Neuron (in vitro differentiated cells): ENCODE results near the gene IQCM.

Source experiments
- H2AFZ ChIP-seq: one replicate; pipeline ENCODE4 v1.6.1; 2013; ENCODE audit warnings: low read depth, mild to moderate bottlenecking, inconsistent platforms, low read length, moderate library complexity
- H3K27me3 ChIP-seq: one replicate; pipeline ENCODE4 v1.6.1; 2013; ENCODE audit warnings: low read length; ENCODE audit not compliant: insufficient read depth
- H3K36me3 ChIP-seq: one replicate; pipeline ENCODE4 v1.6.1; 2013; ENCODE audit warnings: low read length; ENCODE audit not compliant: insufficient read depth
- H3K4me1 ChIP-seq: one replicate; pipeline ENCODE4 v1.6.1; 2013; ENCODE audit warnings: low read length; ENCODE audit not compliant: insufficient read depth
- H3K4me3 ChIP-seq: 2 replicates; pipeline ENCODE4 v1.5.1; 2013; ENCODE audit warnings: mild to moderate bottlenecking, low read length, moderate library complexity
- H3K9me3 ChIP-seq: one replicate; pipeline ENCODE4 v1.6.1; 2013; ENCODE audit warnings: low read length

The IQCM gene

DNA sequence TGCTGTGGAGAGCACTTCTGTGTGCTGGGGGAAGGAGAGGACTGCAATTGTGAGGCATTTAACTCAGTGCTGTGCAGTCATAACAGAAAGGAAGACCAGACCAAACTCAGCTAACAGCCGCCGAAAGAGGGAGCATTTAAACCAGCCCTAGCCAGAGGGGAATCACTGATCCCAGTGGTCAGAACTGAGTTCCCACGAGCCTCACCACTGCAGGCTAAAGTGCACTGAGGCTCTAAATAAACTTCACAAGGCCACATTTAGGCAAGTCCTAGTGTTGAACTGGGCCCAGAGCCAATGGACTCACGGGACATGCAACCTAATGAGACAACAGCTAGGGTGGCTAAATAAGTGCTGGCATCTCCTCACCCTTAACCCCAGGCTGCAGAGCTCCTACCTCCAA, 20.4 kb downstream of the IQCM start:
- Histone ChIP-seq H3K9me3 (no peaks in the 10 kb centered on the region), H3K27me3 (no peaks in the 10 kb centered on the region), H3K4me3 (no peak overlapping the region), H3K4me1 (no peaks in the 10 kb centered on the region), H2AFZ (no peak overlapping the region), H3K36me3 (no peaks in the 10 kb centered on the region)

DNA sequence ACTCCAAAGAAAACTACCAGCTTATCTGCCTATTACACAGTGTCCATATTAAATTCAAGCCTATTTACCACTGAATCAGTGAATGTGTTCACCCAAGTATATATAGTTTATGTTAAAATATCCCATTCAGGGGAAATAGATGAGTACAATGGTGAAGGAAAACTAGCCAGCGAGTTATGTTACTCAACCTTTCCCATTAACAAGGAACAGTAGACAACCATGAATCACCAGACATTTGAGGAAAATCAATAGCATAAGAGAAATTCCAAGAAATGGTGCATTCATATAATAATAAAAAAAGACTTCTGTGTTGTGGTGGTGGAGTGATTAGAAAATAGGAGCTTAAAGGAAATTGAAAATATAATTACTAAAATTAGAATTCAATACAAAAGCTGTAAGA, 21.3 kb downstream of the IQCM start:
- H3K9me3 ChIP-seq, result no peaks in the 10 kb centered on the region
- H3K4me1 ChIP-seq, result no peaks in the 10 kb centered on the region
- H3K36me3 ChIP-seq, result no peaks in the 10 kb centered on the region
- no peak overlapping the region for H3K4me3 ChIP-seq
- no peaks in the 10 kb centered on the region for H3K27me3 ChIP-seq
- no peak overlapping the region for H2AFZ ChIP-seq

DNA sequence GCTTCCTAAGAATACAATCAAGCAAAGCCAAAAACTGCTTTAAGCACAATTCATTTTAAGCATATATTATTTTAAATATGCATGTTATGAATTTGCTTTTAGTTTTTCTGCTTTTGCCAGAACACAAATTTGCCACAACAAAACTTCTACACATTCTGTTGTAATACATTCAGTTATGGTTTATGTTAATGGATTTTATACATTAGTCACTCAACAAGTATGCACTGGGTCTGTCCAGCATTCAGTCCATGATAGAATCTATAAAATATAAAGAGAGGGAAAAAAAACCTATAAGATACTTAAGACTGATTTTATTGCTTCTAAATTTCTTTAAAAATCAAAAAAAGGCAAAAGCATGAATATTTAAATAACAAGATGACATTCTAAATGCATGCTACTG, 22.2 kb downstream of the IQCM start:
- Histone ChIP-seq H3K9me3 (no peaks in the 10 kb centered on the region), H2AFZ (no peak overlapping the region), H3K4me1 (no peaks in the 10 kb centered on the region), H3K4me3 (no peak overlapping the region), H3K36me3 (no peaks in the 10 kb centered on the region), H3K27me3 (no peaks in the 10 kb centered on the region)

DNA sequence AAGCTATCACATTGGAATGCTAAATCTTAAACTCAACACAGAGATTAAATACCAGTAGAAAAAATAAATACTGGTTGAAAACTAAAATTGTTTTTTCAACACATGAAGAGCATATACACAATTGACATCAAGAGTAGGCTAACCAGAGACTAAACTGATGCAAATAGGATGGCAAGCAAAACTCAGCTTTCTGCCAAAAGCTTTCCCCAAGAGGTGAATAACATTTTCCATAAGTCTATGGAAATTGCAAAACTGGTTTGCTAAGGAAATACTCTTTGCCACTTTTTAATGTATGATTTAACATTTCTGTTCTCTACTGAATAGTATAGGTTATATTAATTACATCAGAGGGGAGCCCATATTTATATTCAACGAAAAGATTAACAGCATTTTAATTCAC, 23.8 kb downstream of the IQCM start:
- no peaks in the 10 kb centered on the region for H3K27me3 ChIP-seq
- no peaks in the 10 kb centered on the region for H3K9me3 ChIP-seq
- H3K4me3 ChIP-seq, result no peak overlapping the region
- no peaks in the 10 kb centered on the region for H3K36me3 ChIP-seq
- H2AFZ ChIP-seq, result no peak overlapping the region
- H3K4me1 ChIP-seq, result no peaks in the 10 kb centered on the region

DNA sequence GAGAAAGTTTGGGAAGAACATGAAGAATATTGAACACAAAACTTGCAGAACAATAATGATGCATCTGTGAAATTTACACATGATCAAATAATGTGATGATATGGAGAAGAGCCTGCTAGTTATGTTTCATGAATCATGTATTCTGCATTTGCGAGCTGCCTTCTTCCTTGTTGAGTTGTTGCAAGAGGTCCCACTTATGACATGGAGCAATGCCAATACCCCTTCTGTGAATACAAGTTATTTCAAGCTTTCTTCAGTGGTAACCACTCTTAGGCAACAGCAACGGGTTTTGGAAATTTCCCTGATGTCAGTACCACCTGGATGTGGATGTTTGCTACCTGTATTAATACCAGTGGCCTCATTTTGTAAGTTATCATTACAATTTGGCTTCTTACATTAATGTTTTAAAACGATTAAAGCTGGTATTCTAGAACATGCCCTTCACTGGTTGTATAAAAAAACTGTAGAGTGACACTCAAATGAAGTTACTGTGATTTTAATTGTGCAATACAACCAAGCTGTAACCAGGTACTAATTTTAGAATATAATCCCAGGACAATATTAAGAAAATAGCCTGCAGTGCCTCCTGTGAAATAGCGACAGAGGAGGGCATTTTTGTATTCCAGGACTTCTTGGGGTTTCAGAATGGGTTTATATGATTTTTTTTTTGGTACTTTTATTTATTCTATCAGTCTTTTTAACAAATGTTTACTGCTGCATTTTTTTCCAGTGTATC, 25.3 kb downstream of the IQCM start:
- H3K4me3 ChIP-seq, result no peak overlapping the region
- H3K9me3 ChIP-seq, result no peaks in the 10 kb centered on the region
- no peaks in the 10 kb centered on the region for H3K4me1 ChIP-seq

DNA sequence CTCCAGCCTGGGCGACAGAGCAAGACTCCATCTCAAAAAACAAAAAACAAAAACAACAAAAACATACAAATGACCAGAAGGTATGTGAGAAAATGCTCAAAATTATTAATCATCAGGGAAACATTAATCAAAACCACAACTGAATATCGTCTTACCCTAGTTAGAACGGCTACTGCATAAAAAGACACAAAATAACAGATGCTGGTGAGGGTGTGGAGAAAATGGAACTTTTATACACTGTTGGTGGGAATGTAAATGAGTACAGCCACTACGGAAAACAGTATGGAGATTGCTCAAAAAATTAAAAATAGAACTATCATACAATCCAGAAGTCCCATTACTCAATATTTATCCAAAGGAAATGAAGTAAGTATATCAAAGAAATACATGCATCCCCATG, 27.3 kb downstream of the IQCM start:
- no peaks in the 10 kb centered on the region for H3K36me3 ChIP-seq

More for the DNA sequence above, 25.3 kb downstream of the IQCM start:
- Histone ChIP-seq H2AFZ (no peak overlapping the region), H3K27me3 (no peaks in the 10 kb centered on the region), H3K36me3 (no peaks in the 10 kb centered on the region)

DNA sequence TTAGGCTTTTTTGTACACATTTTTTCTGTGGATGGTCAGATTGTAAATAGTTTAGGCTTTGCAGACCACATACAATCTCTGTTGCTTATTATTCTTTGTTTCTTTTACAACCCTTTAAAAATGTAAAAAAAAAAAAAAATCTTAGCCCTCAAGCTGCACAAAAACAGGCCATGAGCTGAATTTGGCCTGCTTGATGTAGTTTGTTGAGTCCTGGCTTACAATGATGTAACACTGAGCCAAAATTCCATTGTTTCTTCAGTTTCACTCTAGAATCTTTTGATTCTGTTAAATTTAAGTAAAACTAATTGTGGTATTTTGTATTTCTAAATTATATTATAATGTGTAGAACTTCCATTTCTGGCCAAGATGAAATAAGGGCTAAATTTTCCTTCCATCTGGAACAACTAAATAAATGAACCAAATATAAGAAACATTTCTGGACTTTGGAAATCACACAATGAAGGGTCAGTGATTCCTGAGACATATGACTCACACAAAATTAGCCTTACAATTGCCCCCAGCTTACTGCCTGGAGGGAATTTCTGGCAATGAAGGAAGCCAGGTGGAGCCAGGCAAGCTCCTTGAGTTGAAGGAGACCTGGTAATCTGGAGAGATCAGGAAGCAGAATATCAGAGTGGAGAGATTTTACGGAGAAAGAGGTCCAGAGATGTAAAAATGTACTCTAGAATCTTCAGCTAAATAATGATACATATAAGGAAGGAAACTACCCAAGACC, 29.8 kb downstream of the IQCM start:
- Histone ChIP-seq H3K36me3 (no peaks in the 10 kb centered on the region), H3K4me1 (no peaks in the 10 kb centered on the region), H2AFZ (no peak overlapping the region), H3K9me3 (no peaks in the 10 kb centered on the region), H3K27me3 (no peaks in the 10 kb centered on the region), H3K4me3 (no peak overlapping the region)

More for the DNA sequence above, 27.3 kb downstream of the IQCM start:
- Histone ChIP-seq H3K9me3 (no peaks in the 10 kb centered on the region), H3K27me3 (no peaks in the 10 kb centered on the region), H3K4me1 (no peaks in the 10 kb centered on the region), H2AFZ (no peak overlapping the region), H3K4me3 (no peak overlapping the region)

DNA sequence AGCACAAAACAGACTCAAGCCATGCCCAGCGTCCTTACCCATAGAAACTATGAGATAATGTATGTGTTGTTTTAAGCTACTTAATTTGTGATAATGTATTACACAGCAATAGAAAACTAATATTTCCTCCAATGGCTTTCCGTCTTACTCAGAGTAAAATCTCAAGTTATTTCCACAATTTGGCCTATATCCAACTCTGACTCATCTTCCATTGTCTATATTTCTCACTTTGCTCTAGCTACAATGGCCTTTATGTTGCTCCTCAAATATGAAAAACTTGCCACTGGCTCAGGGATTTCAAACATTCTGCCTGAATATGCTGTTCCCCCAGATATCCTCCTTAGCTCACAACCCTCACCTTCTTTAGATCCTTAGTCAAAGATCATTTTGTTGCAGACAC, 31.6 kb downstream of the IQCM start:
- H3K4me1 ChIP-seq, result no peaks in the 10 kb centered on the region
- H3K4me3 ChIP-seq, result no peak overlapping the region
- H3K36me3 ChIP-seq, result no peaks in the 10 kb centered on the region
- H3K9me3 ChIP-seq, result no peaks in the 10 kb centered on the region
- H3K27me3 ChIP-seq, result no peaks in the 10 kb centered on the region
- no peak overlapping the region for H2AFZ ChIP-seq

DNA sequence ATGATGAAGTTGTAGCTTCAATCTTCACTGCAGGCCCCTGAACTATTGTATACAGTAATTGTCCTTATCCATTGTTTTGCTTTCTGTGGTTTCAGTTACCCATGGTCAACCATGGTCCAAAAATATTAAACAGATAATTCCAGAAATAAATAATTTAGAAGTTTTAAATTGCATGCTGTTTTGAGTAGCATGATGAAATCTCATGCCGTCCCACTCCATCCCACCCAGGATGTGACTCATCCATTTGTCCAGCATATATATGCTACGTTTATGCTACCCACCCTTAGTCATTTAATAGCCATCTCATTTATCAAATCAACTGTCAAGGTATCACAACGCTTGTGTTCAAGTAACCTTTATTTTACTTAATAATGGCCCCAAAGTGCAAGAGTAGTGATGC, 34.5 kb downstream of the IQCM start:
- Histone ChIP-seq H3K4me3 (no peak overlapping the region), H3K4me1 (no peaks in the 10 kb centered on the region), H3K27me3 (no peaks in the 10 kb centered on the region), H3K9me3 (no peaks in the 10 kb centered on the region), H2AFZ (no peak overlapping the region), H3K36me3 (no peaks in the 10 kb centered on the region)

DNA sequence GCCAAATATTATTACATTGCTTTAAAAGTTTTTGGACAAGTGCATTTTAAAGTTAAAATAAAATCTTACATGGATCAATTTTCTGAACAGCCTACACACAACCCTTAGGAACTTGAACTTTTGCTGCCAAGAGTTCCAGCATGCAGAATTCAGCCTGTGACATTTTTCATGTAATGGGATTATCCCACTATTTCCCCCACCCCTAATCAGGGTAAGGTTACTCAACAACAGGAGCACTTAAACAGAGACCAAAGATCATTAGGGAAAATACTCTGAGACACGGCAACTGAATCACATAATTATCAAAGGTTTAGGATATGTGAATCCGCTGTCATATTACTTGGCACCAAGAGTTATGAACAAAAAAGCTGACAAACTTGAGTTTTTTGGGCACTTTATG, 47.2 kb downstream of the IQCM start:
- Histone ChIP-seq H3K4me1 (peaks cover 6% of the 10 kb centered on the region), H3K9me3 (no peaks in the 10 kb centered on the region), H3K27me3 (no peaks in the 10 kb centered on the region), H3K4me3 (no peak overlapping the region), H3K36me3 (no peaks in the 10 kb centered on the region), H2AFZ (no peak overlapping the region)

DNA sequence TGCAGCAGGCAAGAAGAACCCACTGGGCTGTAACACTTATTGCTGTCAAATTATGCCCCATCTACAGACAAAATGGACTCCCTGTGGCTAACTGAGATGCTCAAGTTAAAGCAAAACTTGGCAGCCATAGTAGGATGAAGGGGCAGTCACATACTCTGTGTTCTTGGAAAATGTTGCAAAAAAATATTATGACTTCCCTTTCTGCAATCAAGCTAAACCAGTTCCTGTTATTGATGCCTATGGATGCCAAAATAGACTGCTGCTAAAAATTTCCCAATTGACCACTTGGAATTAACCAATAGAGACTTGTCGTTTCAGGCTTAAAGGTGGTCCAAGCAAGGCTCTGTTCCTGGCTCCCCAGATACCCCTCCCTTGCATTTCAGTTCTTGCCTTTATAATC, 49.5 kb downstream of the IQCM start:
- Histone ChIP-seq H3K27me3 (no peaks in the 10 kb centered on the region), H3K9me3 (no peaks in the 10 kb centered on the region), H3K4me3 (no peak overlapping the region), H3K4me1 (peaks cover 6% of the 10 kb centered on the region), H3K36me3 (no peaks in the 10 kb centered on the region), H2AFZ (no peak overlapping the region)

DNA sequence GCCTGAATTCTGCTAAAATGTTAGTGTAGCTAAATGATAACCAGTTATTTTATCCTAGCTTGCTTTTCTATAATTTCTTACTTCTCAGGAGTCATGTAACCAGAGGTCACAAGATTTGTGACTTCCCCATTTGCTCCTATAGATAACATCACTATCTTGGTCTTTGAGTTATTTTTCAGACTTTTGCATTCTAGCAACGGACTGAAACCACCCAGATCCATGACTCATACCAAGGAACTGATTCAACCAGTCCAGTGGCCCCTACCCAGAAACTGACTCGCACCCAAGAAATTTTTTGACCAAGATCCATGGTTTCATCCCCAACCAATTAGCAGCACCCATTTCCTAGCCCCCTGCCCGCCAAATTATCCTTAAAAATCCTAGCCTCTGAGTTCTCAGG, 50.0 kb downstream of the IQCM start:
- H3K36me3 ChIP-seq, result no peaks in the 10 kb centered on the region
- no peak overlapping the region for H2AFZ ChIP-seq
- no peaks in the 10 kb centered on the region for H3K27me3 ChIP-seq
- no peak overlapping the region for H3K4me3 ChIP-seq
- no peaks in the 10 kb centered on the region for H3K9me3 ChIP-seq
- H3K4me1 ChIP-seq, result peaks cover 6% of the 10 kb centered on the region

DNA sequence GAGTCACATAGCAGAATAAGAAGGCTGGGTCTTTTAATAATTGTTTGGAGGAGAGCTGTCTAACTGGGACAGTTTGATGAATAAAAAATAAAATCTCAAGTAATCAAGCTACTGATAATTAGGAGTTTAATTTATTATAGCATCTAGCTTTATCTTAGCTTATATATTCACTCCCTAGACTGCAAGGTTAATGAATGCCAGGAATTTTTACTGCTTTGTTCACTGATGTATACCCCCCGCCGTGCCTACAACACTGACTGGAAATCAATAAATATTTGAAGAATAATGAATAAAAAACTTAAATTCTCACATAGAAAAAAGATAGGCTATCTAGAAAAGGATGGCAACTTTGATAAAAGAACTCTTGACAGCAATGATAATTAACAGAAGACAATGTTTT, 59.7 kb downstream of the IQCM start:
- Histone ChIP-seq H2AFZ (no peak overlapping the region), H3K27me3 (no peaks in the 10 kb centered on the region), H3K9me3 (no peaks in the 10 kb centered on the region), H3K4me3 (no peak overlapping the region), H3K4me1 (no peaks in the 10 kb centered on the region), H3K36me3 (no peaks in the 10 kb centered on the region)

DNA sequence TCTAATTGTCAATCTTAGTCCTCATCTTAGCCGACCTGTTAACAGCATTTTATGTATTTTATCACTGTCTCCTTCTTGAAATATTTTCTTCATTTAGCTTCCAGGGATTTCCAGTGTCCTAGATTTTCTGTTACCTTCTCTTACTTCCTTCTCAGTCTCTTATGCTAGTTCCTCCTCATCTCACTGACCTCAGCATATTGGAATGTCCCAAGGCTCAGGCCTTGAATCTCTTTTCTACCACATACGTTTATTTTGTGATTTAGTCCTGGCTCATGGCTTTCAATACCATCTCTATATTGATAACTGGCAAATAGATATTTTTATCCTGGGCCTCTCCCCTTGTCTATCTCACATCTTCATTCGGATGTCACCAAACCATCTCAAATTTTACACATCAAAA, 61.1 kb downstream of the IQCM start:
- no peaks in the 10 kb centered on the region for H3K9me3 ChIP-seq
- no peaks in the 10 kb centered on the region for H3K4me1 ChIP-seq
- no peaks in the 10 kb centered on the region for H3K36me3 ChIP-seq
- H3K4me3 ChIP-seq, result no peak overlapping the region
- no peak overlapping the region for H2AFZ ChIP-seq
- H3K27me3 ChIP-seq, result no peaks in the 10 kb centered on the region
